Measurements from ENCODE around the gene SLC38A10. TPM values are rescaled to one million over a fixed set of nuclear protein-coding genes. Genes with fewer than 3 reads are reported as not detected.

Gene SLC38A10
- polyA plus RNA-seq, 1 of the 3 experiments (the other 2 are of a cell fraction): 82.2 TPM

DNA sequence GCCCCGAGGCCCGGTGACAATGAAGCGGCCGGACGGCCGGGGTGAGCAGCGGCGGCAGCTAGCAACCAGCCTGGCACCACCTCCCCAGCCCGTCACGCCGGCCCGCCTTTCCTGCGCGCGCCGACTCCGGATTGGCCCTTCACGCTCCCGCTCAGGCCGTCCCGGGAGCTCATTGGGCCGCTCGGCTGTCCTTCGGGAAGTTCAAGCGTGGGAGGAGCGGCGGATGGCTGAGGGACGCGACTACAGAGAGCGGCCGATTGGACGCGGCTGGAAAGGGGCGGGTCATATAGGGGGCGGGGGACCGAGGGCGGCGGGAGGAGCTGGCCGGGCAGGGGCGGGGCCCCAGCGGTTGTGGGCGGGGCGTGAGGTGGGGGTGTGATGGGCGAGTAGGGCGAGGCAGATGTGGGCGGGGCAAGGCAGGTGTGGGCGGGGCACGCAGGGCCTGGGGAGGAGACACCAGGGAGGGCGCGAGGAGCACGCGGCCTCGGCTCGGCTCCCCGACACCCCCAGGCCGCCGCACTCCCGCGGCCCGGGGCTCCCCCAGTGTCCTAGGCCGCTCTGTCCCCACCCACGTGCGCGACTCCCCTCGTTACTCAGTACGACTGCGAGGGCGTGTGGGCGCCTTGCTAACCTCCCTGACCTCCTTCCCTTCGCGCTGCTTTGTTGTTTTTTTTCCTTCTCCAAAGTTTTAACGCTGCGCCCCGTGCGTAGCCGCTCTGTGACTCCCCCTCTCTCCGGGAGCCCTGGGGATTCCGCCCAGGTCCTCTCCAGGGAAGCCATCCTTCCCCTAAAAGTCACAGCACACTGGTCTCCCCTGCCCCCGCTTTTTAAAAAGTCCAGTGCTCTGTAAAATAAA, 72.0 kb downstream of the SLC38A10 start, which contains the start of gene CEP131:
CEP131 (minus strand) TSS at position 60 of the 856 bp plus-strand sequence. CDS start 2,909 bp downstream, outside the sequence.
- H3K36me3 ChIP-seq (replicated peaks in 1 of 2; ENCODE audit: control insufficient read depth in 1 of 2, insufficient read depth in 2 of 2, low read length in 1 of 2): no peaks in the 10 kb centered on the region
- peaks cover 7 to 16% of the 10 kb centered on the region in 2 experiments; a peak in 3 of 4 replicates for H3K4me1 ChIP-seq (ENCODE audit: control insufficient read depth in 1 of 2, insufficient read depth in 2 of 2, low read depth in 1 of 2, low read length in 1 of 2)
- peak within 1 kb of the TSS; percentile 79 for H3K9ac ChIP-seq
- TF ChIP-seq FOXJ3 (CRISPR knock-in tag; IDR thresholded peaks at IDR 0.05) (no peak), GABPA (IDR thresholded peaks at IDR 0.05; ENCODE audit: low read depth) (0 out of 2 replicates have a peak, but pooled peaks have one; percentile 30), POLR2AphosphoS5 (IDR thresholded peaks at IDR 0.05; ENCODE audit: low read depth, low read length) (peak; percentile 55), TEAD4 (IDR thresholded peaks at IDR 0.05; ENCODE audit: borderline replicate concordance, insufficient read depth) (no peak), RFX5 (IDR thresholded peaks at IDR 0.05; ENCODE audit: low read length) (peak; percentile 93), NFIC (IDR thresholded peaks at IDR 0.05; ENCODE audit: borderline replicate concordance) (no peak), SMC3 (IDR thresholded peaks at IDR 0.05; ENCODE audit: low read depth, low read length) (no peak), NRF1 (IDR thresholded peaks at IDR 0.05; ENCODE audit: low read depth, low read length) (peak; percentile 44), RCOR1 (IDR thresholded peaks at IDR 0.05; ENCODE audit: low read length) (no peak), CHD2 (IDR thresholded peaks at IDR 0.05; ENCODE audit: low read length, partially characterized antibody) (peak; percentile 96), YY1 (IDR thresholded peaks at IDR 0.05; ENCODE audit: low read depth) (no peak), RXRA (IDR thresholded peaks at IDR 0.05; ENCODE audit: borderline replicate concordance, low read depth) (no peak), RAD21 (IDR thresholded peaks at IDR 0.05; ENCODE audit: low read length) (no peak), MXI1 (IDR thresholded peaks at IDR 0.05; ENCODE audit: low read depth, low read length) (peak; percentile 58), TAF1 (IDR thresholded peaks at IDR 0.05; ENCODE audit: borderline replicate concordance, low read depth, low read length) (peak; percentile 55; the same call in 1 of the 2 replicates), ZBTB33 (IDR thresholded peaks at IDR 0.05; ENCODE audit: borderline replicate concordance, low read depth) (no peak), PBX3 (IDR thresholded peaks at IDR 0.05) (peak; percentile 100)
- TF ChIP-seq, protein P1, sequence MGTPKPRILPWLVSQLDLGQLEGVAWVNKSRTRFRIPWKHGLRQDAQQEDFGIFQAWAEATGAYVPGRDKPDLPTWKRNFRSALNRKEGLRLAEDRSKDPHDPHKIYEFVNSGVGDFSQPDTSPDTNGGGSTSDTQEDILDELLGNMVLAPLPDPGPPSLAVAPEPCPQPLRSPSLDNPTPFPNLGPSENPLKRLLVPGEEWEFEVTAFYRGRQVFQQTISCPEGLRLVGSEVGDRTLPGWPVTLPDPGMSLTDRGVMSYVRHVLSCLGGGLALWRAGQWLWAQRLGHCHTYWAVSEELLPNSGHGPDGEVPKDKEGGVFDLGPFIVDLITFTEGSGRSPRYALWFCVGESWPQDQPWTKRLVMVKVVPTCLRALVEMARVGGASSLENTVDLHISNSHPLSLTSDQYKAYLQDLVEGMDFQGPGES (IDR thresholded peaks at IDR 0.05; ENCODE audit: low read depth, low read length): peak; percentile 98
- TF ChIP-seq, protein P2, sequence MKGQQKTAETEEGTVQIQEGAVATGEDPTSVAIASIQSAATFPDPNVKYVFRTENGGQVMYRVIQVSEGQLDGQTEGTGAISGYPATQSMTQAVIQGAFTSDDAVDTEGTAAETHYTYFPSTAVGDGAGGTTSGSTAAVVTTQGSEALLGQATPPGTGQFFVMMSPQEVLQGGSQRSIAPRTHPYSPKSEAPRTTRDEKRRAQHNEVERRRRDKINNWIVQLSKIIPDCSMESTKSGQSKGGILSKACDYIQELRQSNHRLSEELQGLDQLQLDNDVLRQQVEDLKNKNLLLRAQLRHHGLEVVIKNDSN (IDR thresholded peaks at IDR 0.05; ENCODE audit: borderline replicate concordance, low read depth): no peak
- TF ChIP-seq, protein P3, sequence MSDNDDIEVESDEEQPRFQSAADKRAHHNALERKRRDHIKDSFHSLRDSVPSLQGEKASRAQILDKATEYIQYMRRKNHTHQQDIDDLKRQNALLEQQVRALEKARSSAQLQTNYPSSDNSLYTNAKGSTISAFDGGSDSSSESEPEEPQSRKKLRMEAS (IDR thresholded peaks at IDR 0.05; ENCODE audit: low read depth): peak; percentile 97
- 9% methylated on average over 44 of the region's 79 CpGs for WGBS (ENCODE audit: low lambda C conversion rate)
- H3K4me3 ChIP-seq (ENCODE audit: low read depth in 2 of 2, low read length in 1 of 2): peak within 1 kb of the TSS; percentile 76 to 94
- no peaks in the 10 kb centered on the region for H4K20me1 ChIP-seq (ENCODE audit: insufficient read depth)
- H3F3A ChIP-seq (replicated peaks; ENCODE audit: insufficient read depth): peaks cover 19% of the 10 kb centered on the region
- peak; percentile 100 for DNase-seq
- peak within 1 kb of the TSS; percentile 90 for H2AFZ ChIP-seq (ENCODE audit: low read depth)
- POLR2A ChIA-PET: interaction anchor here (0.7 to 1.2 kb wide), 5 partner anchors 9 to 144 kb away, joined by 3 to 7 read pairs (median 3); partner anchors contain the start of gene NDUFAF8
- H3K79me2 ChIP-seq (ENCODE audit: insufficient read depth): peaks cover 17% of the 10 kb centered on the region
- no peaks in the 10 kb centered on the region for H3K9me3 ChIP-seq
- H3K27ac ChIP-seq (ENCODE audit: low read depth in 2 of 2, low read length in 1 of 2): peak within 1 kb of the TSS in 1 of 2 experiments; percentile 24; a peak in 1 of 4 replicates
- H3K9me2 ChIP-seq: no peaks in the 10 kb centered on the region
- H3K27me3 ChIP-seq (ENCODE audit: insufficient read depth): no peaks in the 10 kb centered on the region
- CTCF ChIA-PET: interaction anchor here (0.7 to 3.8 kb wide), 4 partner anchors 16 to 199 kb away, joined by 3 to 15 read pairs (median 4); partner anchors contain the start of genes NDUFAF8 and TEPSIN
- H3K4me2 ChIP-seq: peak within 1 kb of the TSS; percentile 100

All from SK-N-SH (cell line).